PFSK-1 (cell line): ENCODE data around the gene ESPNL.

Experiments used
- FOXP2 ChIP-seq: optimal IDR thresholded peaks from 2 replicates; pipeline ENCODE3; 2011; ENCODE audit warnings: borderline replicate concordance, control low read depth, inconsistent platforms; ENCODE audit not compliant: insufficient read depth; ENCODE audit errors: extremely low read length, extremely low read depth
- POLR2AphosphoS5 ChIP-seq: IDR thresholded peaks from 2 replicates; pipeline ENCODE4 v1.6.1; 2012; ENCODE audit warnings: low read depth, mild to moderate bottlenecking, control low read depth, low read length, moderate library complexity
- SIN3A ChIP-seq: IDR thresholded peaks from 2 replicates; pipeline ENCODE4 v1.6.1; 2012; ENCODE audit warnings: mild to moderate bottlenecking, low read length, moderate library complexity, borderline replicate concordance; ENCODE audit not compliant: insufficient read depth
- TAF1 ChIP-seq: IDR thresholded peaks from 2 replicates; pipeline ENCODE4 v1.6.1; 2012; ENCODE audit warnings: low read length, control low read depth, borderline replicate concordance; ENCODE audit not compliant: insufficient read depth
- TF ChIP-seq, protein P1 (sequence below), 2 experiments: IDR thresholded peaks; 2 replicates each; pipeline versions ENCODE4 v1.6.1 to v1.8.0; 2011 to 2012; ENCODE audit warnings: low read depth in 2 of 2, low read length in 2 of 2, control low read depth in 1 of 2, inconsistent platforms in 1 of 2, mild to moderate bottlenecking in 1 of 2, moderate library complexity in 1 of 2; ENCODE audit not compliant: insufficient read depth in 1 of 2

The ESPNL gene

DNA sequence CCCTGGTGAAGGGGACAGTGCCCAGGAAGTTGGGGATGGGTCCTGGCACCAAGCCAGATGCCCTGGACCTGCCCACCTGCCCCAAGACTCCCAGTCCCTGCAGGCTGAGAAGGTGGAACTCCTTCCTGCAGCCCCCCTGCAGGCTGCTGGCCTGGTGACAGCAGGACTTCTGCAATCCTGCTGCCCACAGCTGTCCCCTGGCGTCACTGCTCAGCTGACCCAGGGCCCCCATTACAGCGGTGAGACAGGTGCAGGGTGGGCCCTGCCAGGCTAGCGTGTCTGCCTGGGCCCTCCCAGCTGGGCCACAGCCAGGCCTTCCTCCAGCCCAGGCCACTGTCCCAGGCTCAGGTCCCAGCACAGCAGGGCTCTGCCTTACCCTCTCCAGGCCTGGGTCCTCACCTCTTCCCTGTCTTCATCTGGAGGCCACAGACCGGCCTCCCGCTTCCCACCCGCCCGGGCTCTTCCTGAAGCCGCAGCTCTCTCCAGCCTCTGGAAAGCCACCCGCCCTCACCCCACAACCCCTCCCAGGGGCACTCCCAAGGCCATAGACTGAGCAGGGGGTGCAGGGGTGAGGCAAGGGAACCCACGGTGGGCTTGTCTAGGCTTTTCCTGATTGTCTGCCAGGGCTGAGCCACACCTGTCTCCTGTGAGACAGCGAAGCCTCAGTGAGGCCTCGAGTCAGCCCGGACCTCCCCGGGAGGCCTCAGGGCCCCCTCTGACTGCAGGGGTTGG is 49.9 kb downstream of the ESPNL start:
- TF ChIP-seq SIN3A (no peak), POLR2AphosphoS5 (no peak), TAF1 (no peak), FOXP2 (no peak)
- TF ChIP-seq, protein P1, sequence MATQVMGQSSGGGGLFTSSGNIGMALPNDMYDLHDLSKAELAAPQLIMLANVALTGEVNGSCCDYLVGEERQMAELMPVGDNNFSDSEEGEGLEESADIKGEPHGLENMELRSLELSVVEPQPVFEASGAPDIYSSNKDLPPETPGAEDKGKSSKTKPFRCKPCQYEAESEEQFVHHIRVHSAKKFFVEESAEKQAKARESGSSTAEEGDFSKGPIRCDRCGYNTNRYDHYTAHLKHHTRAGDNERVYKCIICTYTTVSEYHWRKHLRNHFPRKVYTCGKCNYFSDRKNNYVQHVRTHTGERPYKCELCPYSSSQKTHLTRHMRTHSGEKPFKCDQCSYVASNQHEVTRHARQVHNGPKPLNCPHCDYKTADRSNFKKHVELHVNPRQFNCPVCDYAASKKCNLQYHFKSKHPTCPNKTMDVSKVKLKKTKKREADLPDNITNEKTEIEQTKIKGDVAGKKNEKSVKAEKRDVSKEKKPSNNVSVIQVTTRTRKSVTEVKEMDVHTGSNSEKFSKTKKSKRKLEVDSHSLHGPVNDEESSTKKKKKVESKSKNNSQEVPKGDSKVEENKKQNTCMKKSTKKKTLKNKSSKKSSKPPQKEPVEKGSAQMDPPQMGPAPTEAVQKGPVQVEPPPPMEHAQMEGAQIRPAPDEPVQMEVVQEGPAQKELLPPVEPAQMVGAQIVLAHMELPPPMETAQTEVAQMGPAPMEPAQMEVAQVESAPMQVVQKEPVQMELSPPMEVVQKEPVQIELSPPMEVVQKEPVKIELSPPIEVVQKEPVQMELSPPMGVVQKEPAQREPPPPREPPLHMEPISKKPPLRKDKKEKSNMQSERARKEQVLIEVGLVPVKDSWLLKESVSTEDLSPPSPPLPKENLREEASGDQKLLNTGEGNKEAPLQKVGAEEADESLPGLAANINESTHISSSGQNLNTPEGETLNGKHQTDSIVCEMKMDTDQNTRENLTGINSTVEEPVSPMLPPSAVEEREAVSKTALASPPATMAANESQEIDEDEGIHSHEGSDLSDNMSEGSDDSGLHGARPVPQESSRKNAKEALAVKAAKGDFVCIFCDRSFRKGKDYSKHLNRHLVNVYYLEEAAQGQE (IDR thresholded peaks at IDR 0.05; ENCODE audit: insufficient read depth in 1 of 2, low read depth in 2 of 2, low read length in 2 of 2): no peak

GRCh38 chr2:238150686-238151085 is 50.5 kb downstream of the ESPNL start:
- TF ChIP-seq, protein P1 (IDR thresholded peaks at IDR 0.05; ENCODE audit: insufficient read depth in 1 of 2, low read depth in 2 of 2, low read length in 2 of 2): no peak
- TF ChIP-seq POLR2AphosphoS5 (no peak), FOXP2 (no peak), TAF1 (no peak), SIN3A (no peak)

DNA sequence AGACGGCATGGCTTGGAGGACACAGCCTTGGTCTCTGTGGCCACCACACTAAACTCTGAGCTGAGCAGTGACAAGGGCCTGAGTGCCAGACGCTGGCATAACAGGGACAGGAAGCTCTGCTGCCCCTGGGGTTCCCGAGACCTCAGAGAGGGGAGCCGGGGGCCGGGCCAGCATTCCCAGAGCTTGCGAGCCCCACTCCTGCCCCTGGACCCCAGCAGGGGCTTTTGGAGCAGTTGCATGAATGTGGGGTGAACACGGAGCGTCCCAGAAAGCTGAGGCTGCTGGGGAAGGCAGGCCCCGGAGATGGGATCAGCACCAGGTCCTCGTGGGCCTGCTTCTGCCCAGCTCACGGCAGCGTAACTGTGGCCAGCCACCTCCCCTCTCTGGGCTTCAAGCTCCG is 51.1 kb downstream of the ESPNL start:
- TF ChIP-seq, protein P1 (IDR thresholded peaks at IDR 0.05; ENCODE audit: insufficient read depth in 1 of 2, low read depth in 2 of 2, low read length in 2 of 2): no peak
- TF ChIP-seq FOXP2: no peak
- no peak for TF ChIP-seq POLR2AphosphoS5
- no peak for TF ChIP-seq SIN3A
- no peak for TF ChIP-seq TAF1

- no peak for TF ChIP-seq SIN3A
- no peak for TF ChIP-seq TAF1
These were observed 51.6 kb downstream of the ESPNL start for GRCh38 chr2:238151628-238152235.

GRCh38 chr2:238152771-238153688 is 52.9 kb downstream of the ESPNL start:
- TF ChIP-seq TAF1 (no peak), FOXP2 (no peak), SIN3A (no peak), POLR2AphosphoS5 (no peak)
- TF ChIP-seq, protein P1 (IDR thresholded peaks at IDR 0.05; ENCODE audit: insufficient read depth in 1 of 2, low read depth in 2 of 2, low read length in 2 of 2): no peak
